A549 (cell line): ENCODE measurements around the gene HOXC10.

Source experiments
- CEBPB ChIP-seq, 2 experiments: fragments of >200 bp in 1 of 2; sonication (Bioruptor Twin) in 1 of 2; formaldehyde crosslinking in 1 of 2; IDR thresholded peaks; 2 replicates each; pipeline ENCODE4 v1.6.1; 2012 to 2016
- JUN ChIP-seq, 2 experiments: fragments of >200 bp; sonication (Bioruptor Twin); formaldehyde crosslinking; IDR thresholded peaks; 2 replicates in 1 of 2; 3 replicates in 1 of 2; pipeline ENCODE4 v1.6.1; 2016 to 2017

GRCh38 chr12:54014377-54015017 is 29.6 kb downstream of the HOXC10 start:
- TF ChIP-seq CEBPB (IDR thresholded peaks at IDR 0.05) = no peak
- no peak for TF ChIP-seq JUN (IDR thresholded peaks at IDR 0.05)
